Glutamatergic neuron (in vitro differentiated cells): Measurements from ENCODE around the gene CRIM1. TPM values are rescaled to one million over a fixed set of nuclear protein-coding genes. Genes with fewer than 3 reads are reported as not detected.

Experiments used
- DNase-seq: peaks from one replicate; pipeline ENCODE4 v3.0.0; 2022
- H3K27ac Mint-ChIP-seq: one replicate; pipeline ENCODE4 v1.8.0; 2020; ENCODE audit warnings: mild to moderate bottlenecking, mixed read lengths, inconsistent platforms; ENCODE audit not compliant: unreplicated experiment
- H3K27me3 Mint-ChIP-seq: one replicate; pipeline ENCODE4 v1.8.0; 2020; ENCODE audit warnings: mild to moderate bottlenecking, moderate library complexity, mixed read lengths, inconsistent platforms; ENCODE audit not compliant: unreplicated experiment
- H3K36me3 Mint-ChIP-seq: one replicate; pipeline ENCODE4 v1.8.0; 2020; ENCODE audit warnings: mild to moderate bottlenecking, mixed read lengths, inconsistent platforms; ENCODE audit not compliant: unreplicated experiment
- H3K4me1 Mint-ChIP-seq: one replicate; pipeline ENCODE4 v1.8.0; 2020; ENCODE audit warnings: mild to moderate bottlenecking, low read depth, mixed read lengths, inconsistent platforms; ENCODE audit not compliant: unreplicated experiment
- H3K4me3 Mint-ChIP-seq: one replicate; pipeline ENCODE4 v1.8.0; 2020; ENCODE audit warnings: mild to moderate bottlenecking, mixed read lengths, inconsistent platforms; ENCODE audit not compliant: unreplicated experiment
- H3K9me3 Mint-ChIP-seq: one replicate; pipeline ENCODE4 v1.8.0; 2020; ENCODE audit warnings: mild to moderate bottlenecking, moderate library complexity, mixed read lengths, inconsistent platforms; ENCODE audit not compliant: unreplicated experiment
- CTCF ChIP-seq: fragments of 200-600 bp; sonication (generic); IDR thresholded peaks from one replicate; pipeline ENCODE4 v1.5.0; 2021; ENCODE audit not compliant: partially characterized antibody, unreplicated experiment
- total RNA-seq: library from RNA; stranded (reverse); fragmentation: NEBNext Ultra II Directional; extraction: Animal tissue kit (Norgen Biotek cat#: 25700); gene quantifications from one replicate; pipeline ENCODE4 v1.2.1, GENCODE V29; 2021; ENCODE audit not compliant: unreplicated experiment

Gene CRIM1
- total RNA-seq, 1 donor from 2014 or later = 35.7 TPM

GRCh38 chr2:36367486-36367885 is 11.9 kb downstream of the CRIM1 start:
- no peak for DNase-seq
- Mint-ChIP-seq H3K27me3 (no peaks in the 10 kb centered on the region), H3K36me3 (no peaks in the 10 kb centered on the region), H3K4me1 (peaks cover 2% of the 10 kb centered on the region), H3K27ac (no peak overlapping the region), H3K4me3 (no peak overlapping the region), H3K9me3 (no peaks in the 10 kb centered on the region)
- no peak for TF ChIP-seq CTCF

GRCh38 chr2:36367895-36368353 is 12.3 kb downstream of the CRIM1 start:
- Mint-ChIP-seq H3K27ac (no peak overlapping the region), H3K4me3 (no peak overlapping the region), H3K9me3 (no peaks in the 10 kb centered on the region), H3K36me3 (no peaks in the 10 kb centered on the region), H3K27me3 (no peaks in the 10 kb centered on the region), H3K4me1 (peaks cover 2% of the 10 kb centered on the region)
- DNase-seq = no peak
- TF ChIP-seq CTCF = no peak

GRCh38 chr2:36368438-36368837 is 12.9 kb downstream of the CRIM1 start:
- Mint-ChIP-seq H3K36me3 (no peaks in the 10 kb centered on the region), H3K27me3 (no peaks in the 10 kb centered on the region), H3K4me1 (peaks cover 2% of the 10 kb centered on the region), H3K4me3 (no peak overlapping the region), H3K27ac (no peak overlapping the region), H3K9me3 (no peaks in the 10 kb centered on the region)
- no peak for DNase-seq
- no peak for TF ChIP-seq CTCF

GRCh38 chr2:36369163-36369562 is 13.6 kb downstream of the CRIM1 start:
- H3K4me3 Mint-ChIP-seq = no peak overlapping the region
- no peaks in the 10 kb centered on the region for H3K9me3 Mint-ChIP-seq
- no peaks in the 10 kb centered on the region for H3K27me3 Mint-ChIP-seq
- no peak for TF ChIP-seq CTCF
- no peaks in the 10 kb centered on the region for H3K36me3 Mint-ChIP-seq
- no peak for DNase-seq
- peaks cover 2% of the 10 kb centered on the region for H3K4me1 Mint-ChIP-seq
- no peak overlapping the region for H3K27ac Mint-ChIP-seq

GRCh38 chr2:36369716-36370115 is 14.1 kb downstream of the CRIM1 start:
- no peak overlapping the region for H3K27ac Mint-ChIP-seq
- no peaks in the 10 kb centered on the region for H3K27me3 Mint-ChIP-seq
- DNase-seq = no peak
- no peak for TF ChIP-seq CTCF
- no peaks in the 10 kb centered on the region for H3K36me3 Mint-ChIP-seq
- no peaks in the 10 kb centered on the region for H3K9me3 Mint-ChIP-seq
- H3K4me1 Mint-ChIP-seq = peaks cover 2% of the 10 kb centered on the region
- no peak overlapping the region for H3K4me3 Mint-ChIP-seq
